HG03045 (cell line): Measurements from ENCODE around the gene GIPC2.
"Not testable (repeated sequence)": the region's sequence is repeated elsewhere in the genome, so short reads cannot be mapped to it uniquely, and the experiment has no call there.

Source experiments
- ATAC-seq: cut with Tn5 transposase; IDR thresholded peaks from one replicate; pipeline ENCODE4 v1.9.1; 2021; ENCODE audit warnings: mild to moderate bottlenecking, moderate library complexity; ENCODE audit not compliant: unreplicated experiment

The GIPC2 gene

DNA sequence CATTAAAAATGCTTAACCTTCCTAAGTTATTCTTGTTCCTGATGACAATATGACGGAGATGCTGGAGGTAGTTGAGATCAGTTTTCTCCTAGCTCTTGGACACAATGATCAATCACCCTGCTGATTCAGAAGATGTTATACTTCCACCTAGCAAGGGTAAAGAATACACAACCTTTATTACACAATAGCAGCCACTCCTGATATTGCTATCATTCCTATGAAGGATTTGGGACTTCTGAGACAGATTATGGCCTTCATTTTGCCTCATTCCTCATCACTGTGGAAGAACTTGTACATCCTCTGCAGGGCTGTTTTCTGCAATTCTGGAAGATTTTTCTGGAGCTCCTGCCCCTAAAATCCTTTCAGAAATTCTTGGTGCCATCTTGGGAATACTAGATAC lies 47.8 kb downstream of the GIPC2 start:
- no peak for ATAC-seq

DNA sequence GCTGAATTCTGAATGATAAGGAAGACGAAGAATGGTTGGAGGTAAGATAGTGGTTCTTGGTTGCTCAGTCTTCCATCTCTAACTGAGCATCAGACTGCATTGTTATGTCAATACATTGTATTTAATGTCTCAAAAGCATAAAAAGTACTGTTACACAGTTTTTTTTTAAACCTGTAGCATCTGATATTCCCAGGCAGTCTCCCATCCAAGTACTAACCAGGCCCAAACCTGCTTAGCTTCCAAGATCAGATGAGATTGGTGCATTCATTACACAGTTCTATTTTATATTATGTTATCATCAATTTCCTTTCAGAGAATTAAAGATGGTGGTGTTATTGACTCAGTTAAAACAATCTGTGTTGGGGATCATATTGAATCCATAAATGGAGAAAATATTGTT lies 48.9 kb downstream of the GIPC2 start:
- ATAC-seq = no peak

DNA sequence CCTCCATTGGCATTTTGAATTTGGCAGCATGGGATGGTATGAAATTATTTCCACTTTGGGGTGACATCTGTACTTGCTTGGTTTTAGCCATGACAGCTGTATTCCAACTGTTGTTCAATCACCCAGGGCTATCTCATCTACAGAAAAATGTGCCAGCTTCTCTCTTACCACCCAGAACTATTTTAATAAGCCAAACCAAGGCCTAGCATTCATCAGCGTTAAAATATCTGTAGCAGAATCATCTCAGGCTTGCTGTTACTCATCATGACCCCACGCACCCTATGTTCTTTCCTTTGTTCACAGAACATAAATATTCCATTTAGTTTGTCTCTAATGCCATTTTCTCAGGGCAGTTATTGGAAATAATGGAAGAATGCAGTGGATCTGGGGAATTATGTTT lies 49.8 kb downstream of the GIPC2 start:
- no peak for ATAC-seq

DNA sequence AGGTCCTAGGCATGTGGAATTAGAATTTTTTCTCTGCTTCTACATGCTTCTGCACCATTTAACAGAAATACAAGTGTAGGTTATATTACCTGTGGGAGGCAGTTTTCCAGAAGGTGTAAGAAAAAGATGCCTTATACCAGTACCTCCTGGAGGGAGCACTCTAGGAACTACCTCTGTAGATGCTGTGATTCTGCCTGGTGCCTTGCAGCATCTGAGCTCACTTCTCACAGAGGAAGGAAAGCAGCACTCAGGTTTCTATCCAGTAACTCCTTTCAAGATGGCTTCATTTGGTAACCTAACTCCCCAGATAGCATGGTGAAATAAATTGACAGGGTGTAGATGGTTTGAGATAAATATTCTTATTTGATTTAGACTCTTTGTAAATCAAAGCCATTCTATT lies 50.3 kb downstream of the GIPC2 start:
- ATAC-seq = no peak

DNA sequence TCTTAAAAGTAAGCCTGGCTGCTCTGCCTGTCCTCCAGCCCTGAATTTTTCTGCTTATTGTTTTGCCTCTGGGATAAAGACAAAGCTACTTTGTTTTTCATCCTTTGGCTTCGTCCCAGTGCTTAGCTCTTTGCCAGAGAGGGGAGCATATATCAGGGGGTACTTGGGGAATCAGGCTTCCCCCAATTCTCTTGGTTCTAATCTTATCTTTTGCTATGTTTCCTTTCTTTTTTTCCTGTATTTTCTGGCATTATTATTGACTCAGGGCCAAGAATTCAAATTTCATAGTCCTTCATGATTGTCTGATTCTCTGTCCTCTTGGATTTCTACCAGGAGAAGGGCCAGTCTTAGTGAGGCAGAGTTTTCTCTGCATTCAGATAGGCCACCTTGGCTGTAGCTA lies 51.2 kb downstream of the GIPC2 start:
- no peak for ATAC-seq

DNA sequence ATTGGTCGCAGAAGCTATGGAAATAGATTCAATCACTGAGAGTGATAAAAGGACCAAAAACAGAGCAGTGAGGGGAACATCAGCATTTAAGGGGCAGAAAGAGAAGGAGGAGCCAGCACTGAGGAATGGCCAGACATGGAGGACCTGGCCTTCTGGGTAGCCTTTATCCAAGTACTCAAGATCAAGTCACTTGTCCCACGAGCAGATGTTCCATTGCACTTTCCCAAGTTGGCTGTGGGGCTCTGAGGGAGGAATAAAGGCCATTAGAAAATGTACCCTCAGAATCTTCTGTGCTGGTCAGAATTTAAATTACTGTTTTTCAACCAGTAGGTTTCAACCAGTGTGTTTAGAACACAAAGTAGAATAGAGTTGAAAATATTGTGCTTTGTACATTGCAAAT lies 55.3 kb downstream of the GIPC2 start:
- no peak for ATAC-seq

DNA sequence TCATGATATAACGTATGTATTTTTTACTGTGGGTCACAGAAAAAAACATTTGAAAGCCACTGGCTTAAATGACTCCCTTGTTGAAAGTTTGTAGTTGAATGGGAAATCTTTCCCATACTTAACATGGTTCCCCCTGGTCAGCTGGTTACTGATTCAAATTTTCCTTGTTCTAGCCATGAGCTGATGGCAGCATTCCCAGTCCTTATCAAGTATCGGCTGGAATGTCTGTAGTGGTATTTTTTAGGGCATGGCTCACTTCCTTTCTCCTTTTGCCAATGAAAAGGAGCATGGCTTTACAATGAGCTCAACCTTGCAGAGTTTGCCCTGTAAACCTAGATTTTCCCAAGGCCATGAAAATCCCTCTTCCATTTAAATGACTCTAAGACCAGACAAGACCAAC lies 55.7 kb downstream of the GIPC2 start:
- ATAC-seq = no peak

DNA sequence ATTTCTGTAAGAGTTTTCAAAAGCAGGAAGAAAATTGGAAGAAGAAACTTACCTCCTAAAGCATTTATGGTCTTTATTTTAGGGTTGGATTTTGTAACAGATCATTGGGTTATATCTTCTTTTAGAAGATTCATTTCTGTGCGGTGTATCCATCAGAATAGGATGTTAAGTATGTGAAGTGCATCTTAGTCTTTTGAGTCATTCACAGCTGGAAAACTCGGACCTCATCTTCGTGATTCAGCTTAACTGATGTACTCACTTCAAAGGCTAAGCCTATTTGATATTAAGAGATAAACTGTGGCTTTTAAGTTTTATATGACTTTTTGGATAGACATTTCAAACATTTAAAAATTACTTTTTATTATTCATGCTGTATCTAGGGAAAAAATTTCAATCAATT lies 56.3 kb downstream of the GIPC2 start:
- ATAC-seq = no peak

DNA sequence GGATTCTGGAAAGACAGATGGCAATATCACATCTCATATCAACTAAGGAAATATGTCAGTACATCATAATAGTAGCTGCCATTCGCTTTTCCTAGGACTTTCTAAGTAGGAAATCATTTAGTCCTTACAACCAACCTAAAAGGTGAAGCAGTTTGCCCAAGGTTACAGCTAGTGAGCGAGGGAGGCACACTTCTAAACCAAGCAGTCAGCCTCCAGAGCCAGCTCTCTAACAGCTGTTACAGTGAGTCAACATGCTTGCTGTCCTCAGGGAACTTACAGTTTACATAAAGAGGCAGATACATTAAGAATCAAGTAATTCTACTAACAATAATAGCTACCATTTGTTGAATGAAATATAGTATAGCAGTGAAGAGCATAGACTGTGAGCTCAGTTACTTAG lies 57.1 kb downstream of the GIPC2 start:
- ATAC-seq = no peak

DNA sequence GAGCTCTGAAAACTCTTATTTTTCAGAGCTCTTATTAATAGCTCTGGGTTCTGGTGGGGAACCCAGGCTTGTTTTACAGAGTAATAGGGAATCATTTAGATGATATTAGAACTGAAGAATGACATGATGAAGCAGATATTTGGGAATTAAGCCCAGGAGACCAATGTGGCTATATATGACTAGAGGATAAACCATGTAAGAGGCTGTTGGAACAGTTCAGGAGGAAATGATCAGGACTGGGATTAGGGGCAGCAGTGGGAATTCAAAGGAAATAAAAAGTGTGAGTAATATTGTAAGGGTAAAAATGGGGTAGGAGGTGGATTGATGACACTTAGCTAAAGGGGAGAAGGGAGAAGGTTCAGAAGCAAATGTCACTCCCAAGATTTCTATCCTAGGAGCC lies 58.6 kb downstream of the GIPC2 start:
- ATAC-seq = no peak

DNA sequence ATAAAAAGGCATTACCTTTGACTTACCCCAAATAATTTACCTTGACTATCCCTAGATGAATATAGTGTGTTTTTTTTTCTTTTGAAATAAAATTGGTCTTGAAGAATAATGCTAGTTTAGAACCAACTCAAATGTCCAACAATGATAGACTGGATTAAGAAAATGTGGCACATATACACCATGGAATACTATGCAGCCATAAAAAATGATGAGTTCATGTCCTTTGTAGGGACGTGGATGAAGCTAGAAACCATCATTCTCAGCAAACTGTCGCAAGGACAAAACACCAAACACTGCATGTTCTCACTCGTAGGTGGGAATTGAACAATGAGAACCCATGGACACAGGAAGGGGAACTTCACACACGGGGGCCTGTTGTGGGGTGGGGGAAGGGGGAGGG lies 63.9 kb downstream of the GIPC2 start:
- not testable (repeated sequence) for ATAC-seq

DNA sequence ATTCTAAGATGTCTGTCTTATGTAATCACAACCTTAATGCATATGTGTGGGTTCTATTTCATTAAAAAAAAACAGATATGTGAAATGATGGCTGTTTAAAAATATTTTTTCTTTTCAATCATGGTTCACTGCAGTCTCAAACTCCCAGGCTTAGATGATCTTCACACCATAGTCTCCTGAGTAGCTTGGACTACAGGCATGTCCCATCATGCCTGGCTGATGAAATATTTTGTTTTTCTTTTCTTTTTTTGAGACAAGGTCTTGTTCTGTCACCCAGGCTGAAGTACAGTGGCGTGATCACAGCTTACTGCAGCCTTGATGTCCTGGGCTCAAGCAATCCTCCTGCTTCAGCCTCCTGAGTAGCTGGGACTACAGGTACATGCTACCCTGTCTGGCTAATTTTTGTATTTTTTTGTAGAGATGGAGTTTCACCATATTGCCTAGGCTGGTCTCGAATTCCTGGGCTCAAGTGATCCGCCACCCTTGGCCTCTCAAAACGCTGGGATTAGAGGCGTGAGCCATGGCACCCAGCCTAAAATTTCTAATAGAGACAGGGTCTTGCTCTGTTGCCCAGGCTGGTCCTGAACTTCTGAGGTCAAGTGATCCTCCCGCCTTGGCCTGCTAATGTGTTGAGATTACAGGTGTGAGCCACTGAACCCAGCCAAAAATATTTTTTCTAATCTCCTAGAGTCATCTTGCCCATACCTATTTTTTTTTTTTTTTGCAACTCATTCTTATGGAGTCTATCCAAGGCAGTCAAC lies 67.6 kb downstream of the GIPC2 start:
- ATAC-seq = no peak

DNA sequence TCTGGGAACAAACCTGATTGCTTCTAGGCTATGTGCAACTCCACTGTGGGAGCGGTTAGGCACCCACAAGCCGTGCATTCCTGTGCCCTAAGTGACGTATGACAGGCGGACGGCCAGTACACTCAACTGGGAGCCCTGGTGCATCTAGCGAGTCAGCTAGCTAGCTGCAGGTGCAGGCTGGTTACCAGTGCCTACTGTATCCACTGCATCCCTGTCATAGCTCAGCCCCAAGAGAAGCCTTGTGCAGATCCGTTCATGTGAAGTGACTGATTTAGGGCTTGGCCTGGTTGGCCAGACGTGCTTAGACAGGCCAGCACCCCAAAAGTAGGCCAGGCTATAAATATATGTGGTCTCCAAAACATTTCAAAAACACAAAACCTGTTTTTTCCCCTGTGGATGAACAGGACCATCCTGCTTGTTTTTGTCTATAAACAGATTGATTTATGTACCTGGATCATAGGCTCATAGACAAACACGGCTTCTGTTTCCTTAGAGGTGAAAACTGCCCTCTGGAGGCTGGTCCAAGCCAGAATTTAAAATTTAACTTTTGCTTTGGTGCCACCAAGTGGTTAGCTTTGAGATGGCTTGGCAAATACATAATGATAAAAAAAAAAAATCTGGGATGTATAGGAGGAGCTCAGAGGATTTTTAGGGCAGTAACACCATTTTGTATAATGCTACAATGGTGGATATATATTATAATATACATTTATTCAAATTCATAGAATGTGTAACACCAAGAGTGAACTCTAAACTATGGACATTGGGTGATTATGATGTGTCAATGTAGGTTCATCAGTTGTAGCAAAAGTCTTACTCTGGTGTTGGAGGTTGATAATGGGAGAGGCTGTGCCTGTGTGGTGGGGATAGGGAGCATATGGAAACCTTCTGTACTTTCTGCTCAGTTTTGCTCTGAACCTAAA lies 68.5 kb downstream of the GIPC2 start:
- no peak for ATAC-seq

DNA sequence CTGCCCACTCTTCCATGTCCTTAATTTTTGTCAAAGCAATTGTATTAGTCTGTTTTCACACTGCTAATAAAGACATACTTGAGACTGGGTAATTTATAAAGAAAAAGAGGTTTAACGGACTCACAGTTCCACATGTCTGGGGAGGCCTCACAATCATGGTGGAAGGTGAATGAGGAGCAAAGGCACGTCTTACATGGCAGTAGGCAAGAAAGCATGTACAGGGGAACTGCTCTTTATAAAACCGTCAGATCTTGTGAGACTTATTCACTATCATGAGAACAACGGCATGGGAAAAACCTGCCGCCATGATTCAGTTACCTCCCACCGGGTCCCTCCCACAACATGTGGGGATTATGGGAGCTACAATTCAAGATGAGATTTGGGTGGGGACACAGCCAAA lies 74.7 kb downstream of the GIPC2 start:
- ATAC-seq = not testable (repeated sequence)

DNA sequence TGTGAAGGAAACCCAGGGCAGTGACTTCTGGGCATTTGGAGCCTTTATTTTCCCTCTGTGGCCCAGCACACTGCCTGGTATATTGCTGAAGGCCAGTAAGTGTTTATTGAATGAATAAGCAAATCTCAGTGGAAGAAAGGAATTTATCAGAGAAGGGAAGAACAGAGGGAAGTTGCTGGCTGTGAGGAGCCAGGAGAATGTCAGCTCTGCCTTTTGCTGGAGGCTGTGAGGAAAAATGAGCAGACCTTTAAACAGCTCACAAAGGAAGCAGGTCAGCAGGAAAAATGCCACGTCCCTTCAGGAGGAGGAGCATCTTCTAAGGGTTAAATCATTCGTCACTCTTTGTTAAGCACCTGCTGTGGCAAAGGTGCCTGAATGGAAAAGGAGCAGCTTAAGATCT lies 75.9 kb downstream of the GIPC2 start:
- no peak for ATAC-seq

DNA sequence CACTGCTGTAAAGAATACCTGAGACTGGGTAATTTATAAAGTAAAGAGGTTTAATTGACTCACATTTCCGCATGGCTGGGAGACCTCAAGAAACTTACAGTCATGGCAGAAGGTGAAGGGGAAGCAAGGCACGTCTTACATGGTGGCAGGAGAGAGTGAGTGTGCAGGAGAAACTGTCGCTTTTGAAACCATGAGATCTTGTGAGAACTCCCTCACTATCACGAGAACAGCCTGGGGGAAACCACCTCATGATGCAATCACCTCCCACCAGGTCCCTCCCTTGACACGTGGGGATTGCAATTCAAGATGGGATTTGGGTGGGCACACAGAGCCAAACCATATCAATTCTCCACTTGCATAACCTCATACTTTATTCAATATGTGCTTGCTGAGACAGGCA lies 76.6 kb downstream of the GIPC2 start:
- no peak for ATAC-seq

DNA sequence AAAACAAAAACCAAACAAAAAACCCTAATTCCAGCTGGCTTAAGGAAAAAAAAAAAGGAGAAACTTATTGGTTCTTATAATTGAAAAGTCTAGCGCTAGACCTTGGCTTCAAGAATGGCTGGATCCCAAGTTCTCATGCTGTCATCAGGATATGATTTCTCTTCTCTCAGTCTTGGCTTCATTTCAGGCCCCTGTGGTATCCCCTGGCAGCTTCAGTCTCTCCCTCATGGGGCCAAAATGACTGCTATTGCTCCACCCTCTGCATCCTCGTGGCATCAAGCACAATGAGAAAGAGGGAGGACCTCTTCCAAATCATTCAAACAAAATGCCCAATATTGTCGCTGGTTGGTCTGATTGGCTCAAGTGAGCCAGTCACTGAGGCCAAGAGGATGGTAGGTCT lies 80.7 kb downstream of the GIPC2 start:
- ATAC-seq = no peak

DNA sequence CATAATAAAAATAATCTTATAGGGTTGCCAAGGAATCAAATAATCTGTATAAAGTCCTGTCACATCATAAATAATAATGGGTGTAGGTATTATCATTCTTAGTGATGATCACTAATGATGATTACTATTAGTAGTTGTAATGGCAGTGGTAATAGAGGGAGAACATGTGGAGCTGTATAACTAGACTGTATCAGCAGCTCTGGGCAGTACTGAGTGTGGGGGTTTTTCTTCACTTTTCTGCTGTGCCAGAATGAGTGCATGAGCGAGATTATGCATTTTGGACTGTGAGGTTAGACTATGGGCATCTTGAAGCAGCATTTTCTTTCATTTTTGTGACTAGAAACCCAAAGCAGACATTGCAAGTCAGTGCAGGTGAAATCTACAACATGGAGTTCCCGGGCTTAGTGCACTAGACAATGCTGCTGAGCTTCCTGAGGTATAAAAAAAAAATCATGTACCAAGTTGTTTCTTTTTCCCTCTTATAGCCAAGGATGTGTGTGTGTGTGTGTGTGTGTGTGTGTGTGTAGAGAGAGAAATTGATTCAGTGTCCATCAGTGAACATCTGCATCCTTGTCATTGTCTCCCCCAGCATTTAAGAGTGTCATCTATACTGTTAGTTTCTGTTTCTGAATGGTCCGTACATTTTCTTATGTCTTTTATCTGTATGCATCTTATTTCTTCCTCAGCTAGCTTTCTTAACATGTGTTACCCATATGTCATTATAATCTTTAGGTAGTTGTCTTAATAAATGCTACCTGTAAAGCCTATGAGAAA lies 86.6 kb downstream of the GIPC2 start:
- ATAC-seq = no peak

DNA sequence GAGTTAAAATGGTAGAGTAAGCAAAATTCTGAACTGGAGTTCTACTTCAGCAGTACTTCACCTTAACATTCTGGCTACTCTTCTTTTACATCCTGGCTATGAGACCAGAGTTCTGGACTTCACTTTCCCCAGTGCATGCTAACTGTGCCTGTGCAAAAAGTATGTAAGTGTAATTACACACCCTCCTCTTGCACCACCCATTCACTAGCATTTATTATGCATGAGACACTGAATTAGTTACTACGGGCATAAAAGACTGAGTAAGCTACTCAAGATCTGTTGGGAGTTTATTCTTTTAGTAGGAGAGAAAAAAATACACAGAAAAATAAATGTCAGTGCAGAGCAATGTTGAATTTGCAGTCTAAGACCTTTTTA lies 87.2 kb downstream of the GIPC2 start:
- no peak for ATAC-seq

DNA sequence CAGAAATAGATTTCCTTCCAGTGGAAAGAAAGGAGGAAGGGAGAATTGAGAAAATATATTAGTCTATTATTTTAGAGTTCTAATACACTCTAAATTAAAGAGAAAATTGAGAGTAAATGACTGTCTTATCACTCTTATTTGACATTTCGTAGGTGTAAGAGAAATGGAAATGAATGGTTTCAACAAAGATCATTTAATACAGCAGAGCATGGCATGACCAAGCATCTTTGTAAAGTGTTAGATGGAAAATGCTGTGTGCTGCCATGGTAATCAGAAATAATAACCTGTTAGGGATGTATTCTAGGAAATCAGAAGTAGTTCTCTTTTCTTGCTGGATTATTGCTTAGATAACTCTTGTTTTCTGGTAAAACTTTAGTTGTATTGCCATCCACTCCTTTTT lies 90.9 kb downstream of the GIPC2 start:
- ATAC-seq = no peak

DNA sequence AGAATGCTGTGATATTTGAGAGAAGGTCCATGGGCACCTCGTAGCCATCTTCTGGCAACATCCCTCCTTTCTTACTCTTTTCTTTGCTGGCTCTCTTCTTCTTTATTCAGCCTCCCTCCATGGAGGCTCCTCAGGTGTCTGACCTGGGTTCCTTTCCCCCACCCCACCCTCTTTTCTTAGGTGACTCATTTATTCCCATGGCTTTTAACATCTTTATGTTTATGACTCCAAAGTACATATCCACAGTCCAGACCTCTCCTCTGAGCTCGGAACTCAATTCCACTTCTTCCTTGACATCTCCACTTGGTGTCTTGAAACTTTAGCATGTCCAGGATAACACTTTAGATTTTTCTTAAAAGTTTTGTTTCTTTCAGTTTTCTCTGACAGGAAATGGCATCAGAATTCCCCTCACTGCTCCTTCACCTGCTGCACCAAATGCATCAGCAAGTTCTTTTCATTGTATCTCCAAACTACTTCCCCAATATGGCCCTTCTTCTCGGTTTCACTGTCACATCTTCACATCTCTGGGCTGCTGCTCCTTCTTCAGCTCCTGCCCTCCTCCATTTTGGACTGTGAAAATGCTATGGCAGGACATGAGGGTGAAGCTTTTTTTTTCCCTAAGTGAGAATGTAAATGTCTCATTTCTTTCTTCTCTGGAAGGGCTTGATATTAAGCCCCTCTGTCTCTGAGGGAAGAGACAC lies 95.9 kb downstream of the GIPC2 start:
- ATAC-seq = no peak
